ENCODE data around the gene FAM180B.

Gene FAM180B

DNA sequence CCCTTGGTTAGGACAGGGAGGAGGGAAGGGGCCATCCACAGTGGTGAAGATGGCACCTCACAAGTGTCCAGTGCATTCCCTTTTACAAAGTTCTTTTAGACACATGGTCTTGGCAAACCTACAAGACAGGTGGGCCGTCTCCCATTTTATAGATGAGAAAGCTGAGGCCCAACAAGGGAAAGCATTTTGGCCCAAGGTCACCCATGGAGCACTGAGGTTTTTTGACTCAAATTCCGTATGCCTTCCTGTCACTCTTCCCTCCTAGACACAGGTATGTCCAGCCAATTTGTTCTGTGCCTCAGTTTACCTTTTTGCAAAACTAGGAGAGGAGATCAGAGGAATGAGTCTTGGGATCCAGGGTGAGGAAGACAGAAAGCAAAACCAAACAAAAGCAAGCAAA, 6.5 kb downstream of the FAM180B start:
- no peak overlapping the region for H3K27ac ChIP-seq
- no peak for TF ChIP-seq CTCF (conservative IDR thresholded peaks at IDR 0.05)

GRCh38 chr11:47593492-47593933, 7.0 kb downstream of the FAM180B start:
- H3K27ac ChIP-seq, result no peak overlapping the region
- TF ChIP-seq CTCF (conservative IDR thresholded peaks at IDR 0.05), result no peak

- no peak for TF ChIP-seq CTCF (conservative IDR thresholded peaks at IDR 0.05)
These were observed 7.7 kb downstream of the FAM180B start, which contains the start of gene C1QTNF4 for GRCh38 chr11:47593934-47594855. C1QTNF4 (minus strand) TSS chr11:47594411; CDS start chr11:47590810, 3,601 bp downstream.

DNA sequence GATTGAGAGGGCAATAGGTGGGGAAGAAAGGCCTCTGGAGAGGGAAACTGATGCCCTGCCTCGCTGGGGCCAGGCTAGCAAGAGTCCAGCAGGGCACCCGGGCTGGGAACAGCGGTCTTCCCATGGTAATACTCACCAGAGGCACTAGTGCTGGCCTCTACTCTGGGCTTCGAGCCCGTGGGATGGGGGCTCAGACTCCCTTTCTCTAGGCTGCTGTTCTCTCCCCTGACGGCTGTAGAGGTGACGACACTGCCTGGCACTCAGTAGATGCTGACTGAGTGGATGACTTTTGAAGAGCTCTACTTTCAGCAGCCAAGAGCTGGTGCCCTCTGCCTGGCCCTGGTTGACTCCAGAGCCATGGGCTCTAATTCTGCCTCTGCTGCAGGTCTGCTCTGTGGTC, 8.6 kb downstream of the FAM180B start:
- no peak overlapping the region for H3K27ac ChIP-seq
- TF ChIP-seq CTCF (conservative IDR thresholded peaks at IDR 0.05), result no peak

More at GRCh38 chr11:47593934-47594855, 7.7 kb downstream of the FAM180B start, which contains the start of gene C1QTNF4:
- H3K27ac ChIP-seq, result no peak within 1 kb of the TSS

GRCh38 chr11:47595967-47596366, 9.5 kb downstream of the FAM180B start:
- TF ChIP-seq CTCF (conservative IDR thresholded peaks at IDR 0.05), result no peak
- H3K27ac ChIP-seq, result no peak overlapping the region

GRCh38 chr11:47599902-47600301, 13.4 kb downstream of the FAM180B start:
- no peak for TF ChIP-seq CTCF (conservative IDR thresholded peaks at IDR 0.05)
- H3K27ac ChIP-seq, result no peak overlapping the region

- no peak for TF ChIP-seq CTCF (conservative IDR thresholded peaks at IDR 0.05)
These were observed 16.8 kb downstream of the FAM180B start for GRCh38 chr11:47603295-47603694.

More at GRCh38 chr11:47603295-47603694, 16.8 kb downstream of the FAM180B start:
- H3K27ac ChIP-seq, result no peak overlapping the region

All from VCaP (cell line).